K562 (cell line): ENCODE measurements around the gene RGS13. TPM values are rescaled to one million over a fixed set of nuclear protein-coding genes. Genes with fewer than 3 reads are reported as not detected.

ENCODE experiments used
- ATAC-seq: fragments of 200-7000 bp; cut with Tn5 transposase; 3 replicates; pipeline ENCODE4 v1.9.1; 2020; ENCODE audit warnings: moderate library complexity
- BruUV-seq: library from RNA; stranded (reverse); fragments of 400-500 nt; replicated peaks from 2 replicates; lab custom pipeline; 2021; lab: Mats Ljungman, UMichigan
- CTCF ChIA-PET: fragments of 300-600 bp; formaldehyde crosslinking; extraction: SDS; loops from one replicate; lab custom pipeline; 2021; ENCODE audit warnings: low intra/inter-chr PET ratio; lab: Yijun Ruan, JAX
- POLR2A ChIA-PET: fragments of 300-600, 350-650 bp; sonication (Branson Sonifier 250); formaldehyde crosslinking; extraction: SDS; loops from one replicate; lab custom pipeline; 2021; ENCODE audit warnings: antibody characterized with exemption, inconsistent platforms; lab: Yijun Ruan, JAX
- DNase-seq, 4 experiments: peaks; one replicate each; pipeline versions ENCODE4 v3.0.0 to v3.0.0-alpha.2; 2011 to 2018; ENCODE audit warnings: low spot score in 3 of 4, mixed read lengths in 3 of 4; ENCODE audit errors: extremely low read depth in 1 of 4
- FAIRE-seq: peaks from 2 replicates; lab custom pipeline; 2011; peaks lifted over from hg19 to GRCh38; lab: Jason Lieb, UNC
- H2AFZ ChIP-seq: 2 replicates; pipeline ENCODE4 v1.6.0; 2011; ENCODE audit warnings: low read depth, low read length, control low read depth, inconsistent platforms
- H3K27ac ChIP-seq: fragments of 200-600 bp; 3 replicates; pipeline ENCODE4 v1.8.0; 2011; ENCODE audit warnings: low read depth, mild to moderate bottlenecking, control low read depth, inconsistent platforms, low read length, moderate library complexity, mixed read lengths; ENCODE audit errors: extremely low read depth
- H3K27me3 ChIP-seq, 2 experiments: fragments of 300-600 bp in 1 of 2; 2 replicates in 1 of 2; 3 replicates in 1 of 2; pipeline versions ENCODE4 v1.6.0 to v1.8.0; 2011; ENCODE audit warnings: inconsistent platforms in 2 of 2, low read length in 2 of 2, mild to moderate bottlenecking in 1 of 2, mixed read lengths in 1 of 2, moderate library complexity in 1 of 2; ENCODE audit not compliant: control insufficient read depth in 2 of 2, insufficient read depth in 2 of 2
- H3K36me3 ChIP-seq: fragments of 300-600 bp; 3 replicates; pipeline ENCODE4 v1.8.0; 2011; ENCODE audit warnings: mild to moderate bottlenecking, low read length, inconsistent platforms; ENCODE audit not compliant: control insufficient read depth, insufficient read depth
- H3K4me1 ChIP-seq, 2 experiments: fragments of 200-600 bp in 1 of 2; replicated peaks in 1 of 2; 2 replicates in 1 of 2; 3 replicates in 1 of 2; pipeline versions ENCODE4 v1.5.1 to v1.8.0; 2011; ENCODE audit warnings: inconsistent platforms in 2 of 2, low read length in 2 of 2, mild to moderate bottlenecking in 1 of 2, mixed read lengths in 1 of 2, moderate library complexity in 1 of 2; ENCODE audit not compliant: control insufficient read depth in 2 of 2, insufficient read depth in 2 of 2
- H3K4me2 ChIP-seq: 2 replicates; pipeline ENCODE4 v1.6.1; 2011; ENCODE audit warnings: low read length, control low read depth, inconsistent platforms, mixed read lengths; ENCODE audit not compliant: insufficient read depth
- H3K4me3 ChIP-seq: fragments of 200-600 bp; sonication (generic), shearing (Covaris generic); 2 replicates; pipeline ENCODE4 v1.5.1; 2016; ENCODE audit warnings: control low read depth, inconsistent platforms
- H3K79me2 ChIP-seq: fragments of 200-600 bp; 3 replicates; pipeline ENCODE4 v1.8.0; 2011; ENCODE audit warnings: low read length, inconsistent platforms; ENCODE audit not compliant: control insufficient read depth, insufficient read depth
- H3K9ac ChIP-seq, 2 experiments: 2 replicates each; pipeline versions ENCODE4 v1.6.0 to v1.6.1; 2011; ENCODE audit warnings: low read depth in 2 of 2, low read length in 2 of 2, control low read depth in 1 of 2, inconsistent platforms in 1 of 2, mild to moderate bottlenecking in 1 of 2, mixed read lengths in 1 of 2; ENCODE audit not compliant: insufficient read depth in 1 of 2
- H3K9me1 ChIP-seq: one replicate; pipeline ENCODE4 v1.6.0; 2011; ENCODE audit warnings: inconsistent platforms, mild to moderate bottlenecking, low read length, moderate library complexity; ENCODE audit not compliant: control insufficient read depth, insufficient read depth
- H3K9me3 ChIP-seq: replicated peaks from 2 replicates; pipeline ENCODE4 v1.5.1; 2011; ENCODE audit warnings: low read depth, low read length, inconsistent platforms; ENCODE audit not compliant: control insufficient read depth, insufficient read depth
- H4K20me1 ChIP-seq: replicated peaks from 2 replicates; pipeline ENCODE4 v1.6.1; 2011; ENCODE audit warnings: low read length, inconsistent platforms, mixed read lengths; ENCODE audit not compliant: control insufficient read depth, insufficient read depth
- ARHGAP35 ChIP-seq: fragments of 450-650 bp; IDR thresholded peaks from 2 replicates; pipeline ENCODE4 v1.6.1; 2018; ENCODE audit not compliant: partially characterized antibody
- CHCHD3 ChIP-seq: fragments of 250-450 bp; sonication (Bioruptor Pico); IDR thresholded peaks from 2 replicates; pipeline ENCODE4 v2.1.2; 2022; ENCODE audit warnings: mild to moderate bottlenecking
- FOXP1 ChIP-seq: sonication (generic); formaldehyde crosslinking; IDR thresholded peaks from 2 replicates; pipeline ENCODE4 v1.8.0; 2022; ENCODE audit warnings: mild to moderate bottlenecking, missing genetic modification reagents
- HOMEZ ChIP-seq: fragments of 250-450 bp; sonication (Bioruptor Pico); IDR thresholded peaks from 2 replicates; pipeline ENCODE4 v1.4.0; 2020; ENCODE audit warnings: mild to moderate bottlenecking, moderate library complexity
- KLF1 ChIP-seq: fragments of 450-650 bp; IDR thresholded peaks from 2 replicates; pipeline ENCODE4 v1.6.1; 2016; ENCODE audit warnings: missing genetic modification characterization, missing compliant biosample characterization
- POLR3G ChIP-seq: IDR thresholded peaks from 2 replicates; pipeline ENCODE4 v1.6.1; 2011; ENCODE audit not compliant: insufficient read length, insufficient replicate concordance; ENCODE audit errors: extremely low read depth
- SP2 ChIP-seq: IDR thresholded peaks from 2 replicates; pipeline ENCODE4 v1.6.1; 2011; ENCODE audit warnings: mild to moderate bottlenecking, low read depth, low read length, moderate library complexity; ENCODE audit not compliant: poor library complexity, severe bottlenecking; ENCODE audit errors: extremely low read depth
- YBX1 ChIP-seq: fragments of 450-650 bp; IDR thresholded peaks from 2 replicates; pipeline ENCODE4 v1.7.1; 2016; ENCODE audit warnings: mild to moderate bottlenecking
- ZNF77 ChIP-seq: fragments of 250-450 bp; sonication (Bioruptor Pico); IDR thresholded peaks from 2 replicates; pipeline ENCODE4 v1.5.0; 2020
- WGBS: fragments of 100-300 bp; shearing (Covaris generic); methylation state at CpG from one replicate; pipeline ENCODE4 v1.1.6; 2016; ENCODE audit warnings: low coverage, mixed read lengths; ENCODE audit not compliant: insufficient coverage; ENCODE audit errors: missing lambda C conversion rate; 5-methylcytosine and 5-hydroxymethylcytosine counted together
- in situ Hi-C: fragments of 300-500 bp; cut with MboI; formaldehyde crosslinking; loops from 4 replicates; pipeline ENCODE4 v1.15.0; 2018; ENCODE audit warnings: inconsistent platforms, mixed read lengths
- intact Hi-C: fragments of 100-400 bp; cut with micrococcal nuclease; formaldehyde crosslinking; loops from 2 replicates; pipeline ENCODE4 v1.14.2; 2022
- polyA plus RNA-seq, 8 experiments: library from polyadenylated mRNA; depleted of rRNA in 4 of 8; stranded (reverse) in 5 of 8; unstranded in 3 of 8; fragments of >200 nt; fragmentation: Nextera tagmentation in 2 of 8; fragmentation: Illumina TruSeq in 1 of 8; extraction: Ambion mirVana in 2 of 8; extraction: Trizol in 1 of 8; gene quantifications; 2 replicates each; pipeline versions ENCODE4 v1.2.1 to v1.2.3, GENCODE V29; 2011 to 2014; ENCODE audit warnings: inconsistent platforms in 1 of 8, missing spikeins in 1 of 8
- total RNA-seq, 7 experiments: library from RNA; depleted of rRNA in 6 of 7; stranded (reverse); fragments of >200 nt in 6 of 7; fragmentation: Illumina TruSeq in 2 of 7; extraction: Trizol in 2 of 7; gene quantifications; 2 replicates each; pipeline versions ENCODE4 v1.2.1 to v1.2.3, GENCODE V29; 2011 to 2021; ENCODE audit warnings: low replicate concordance in 1 of 7

The RGS13 gene
- total and polyA plus RNA-seq, 9 of the 15 experiments (the other 6 are each of a cell fraction or from before 2014, with no cell fraction given): not detected

DNA sequence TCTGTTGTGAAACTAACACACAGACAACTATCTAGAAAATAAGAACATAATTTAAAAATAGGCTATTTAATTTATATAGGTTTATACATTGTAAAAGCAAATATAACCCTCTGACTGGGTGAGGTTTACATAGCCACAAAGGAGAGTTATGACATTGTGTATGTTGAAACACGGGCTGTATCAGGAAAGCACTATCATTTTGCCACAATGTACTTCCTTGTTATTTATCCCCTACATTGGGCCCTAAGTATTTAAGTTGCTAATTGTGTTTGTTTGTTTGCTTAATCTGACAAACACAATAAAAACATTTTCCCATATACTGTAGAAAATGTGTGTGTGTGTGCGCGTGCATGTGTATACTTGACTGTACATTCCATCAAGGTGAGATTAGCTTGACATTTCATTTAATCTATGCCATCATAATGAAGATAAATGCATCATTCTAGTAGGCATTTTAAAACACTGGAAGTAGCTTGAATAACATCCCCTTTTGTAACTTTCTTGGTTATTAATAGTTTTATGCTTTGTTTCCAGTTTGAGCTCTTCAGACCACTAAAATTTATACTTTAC, 72.1 kb downstream of the RGS13 start:
- WGBS: 5% methylated on average over 3 of the region's 3 CpGs
- Histone ChIP-seq H3K4me3 (no peak overlapping the region), H2AFZ (no peak overlapping the region), H3K36me3 (no peaks in the 10 kb centered on the region), H3K9ac (no peak overlapping the region), H3K4me1 (no peaks in the 10 kb centered on the region), H4K20me1 (no peaks in the 10 kb centered on the region), H3K9me1 (no peaks in the 10 kb centered on the region), H3K4me2 (no peak overlapping the region), H3K79me2 (no peaks in the 10 kb centered on the region), H3K9me3 (no peaks in the 10 kb centered on the region), H3K27me3 (no peaks in the 10 kb centered on the region), H3K27ac (no peak overlapping the region)
- ChIA-PET POLR2A (interaction anchor here (1.0 kb wide), 1 partner anchor 10 kb away, joined by 3 read pairs; no protein-coding TSS in a partner anchor), CTCF (no interaction called here)
- in situ Hi-C loops (no loop called here), intact Hi-C loops (no loop called here)
- no TSS peak for BruUV-seq
- ATAC-seq (no peak), FAIRE-seq (no peak), DNase-seq (no peak)
- TF ChIP-seq CHCHD3 (CRISPR knock-in tag) (no peak), ZNF77 (CRISPR knock-in tag) (no peak), HOMEZ (CRISPR knock-in tag) (no peak), FOXP1 (CRISPR knock-in tag) (no peak), SP2 (no peak), YBX1 (no peak), POLR3G (no peak), KLF1 (no peak), ARHGAP35 (no peak)
